ENCODE data around the gene PTPRD.

DNA sequence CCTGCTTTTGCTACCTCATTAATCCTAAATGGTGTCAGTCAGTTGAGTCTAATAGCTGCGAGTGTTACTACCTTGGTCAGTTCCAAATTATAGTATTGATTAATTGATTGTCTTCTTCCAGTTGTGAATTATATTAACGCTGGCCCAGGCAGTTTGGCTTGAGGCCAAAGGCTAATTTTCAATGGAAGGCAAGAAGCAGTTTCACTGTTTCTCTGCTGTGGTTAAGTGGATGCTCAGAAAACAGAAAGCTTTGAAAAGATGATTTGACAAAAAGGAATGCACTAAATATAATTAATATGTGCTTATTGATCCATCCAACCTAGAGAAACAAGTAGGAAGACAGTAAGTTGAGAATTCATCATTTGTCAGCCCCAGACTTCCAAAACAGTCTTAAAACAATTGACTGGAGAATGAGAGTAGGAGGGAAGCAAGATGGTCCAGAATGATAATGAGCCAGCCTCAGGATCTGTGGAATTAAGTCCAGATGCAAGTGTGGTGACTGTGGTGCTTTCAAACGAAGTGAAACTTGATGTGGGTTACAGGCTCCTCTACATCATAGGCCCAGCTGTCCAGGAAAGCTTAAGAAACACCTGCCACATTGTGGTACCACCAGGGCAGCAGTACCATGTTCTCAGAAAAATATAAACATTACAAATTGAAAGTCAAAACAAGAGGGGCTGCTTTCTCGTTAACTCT lies 1442.2 kb downstream of the PTPRD start:
- TF ChIP-seq, protein P1, sequence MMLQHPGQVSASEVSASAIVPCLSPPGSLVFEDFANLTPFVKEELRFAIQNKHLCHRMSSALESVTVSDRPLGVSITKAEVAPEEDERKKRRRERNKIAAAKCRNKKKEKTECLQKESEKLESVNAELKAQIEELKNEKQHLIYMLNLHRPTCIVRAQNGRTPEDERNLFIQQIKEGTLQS (IDR thresholded peaks at IDR 0.05) = no peak
- TF ChIP-seq, protein P2, sequence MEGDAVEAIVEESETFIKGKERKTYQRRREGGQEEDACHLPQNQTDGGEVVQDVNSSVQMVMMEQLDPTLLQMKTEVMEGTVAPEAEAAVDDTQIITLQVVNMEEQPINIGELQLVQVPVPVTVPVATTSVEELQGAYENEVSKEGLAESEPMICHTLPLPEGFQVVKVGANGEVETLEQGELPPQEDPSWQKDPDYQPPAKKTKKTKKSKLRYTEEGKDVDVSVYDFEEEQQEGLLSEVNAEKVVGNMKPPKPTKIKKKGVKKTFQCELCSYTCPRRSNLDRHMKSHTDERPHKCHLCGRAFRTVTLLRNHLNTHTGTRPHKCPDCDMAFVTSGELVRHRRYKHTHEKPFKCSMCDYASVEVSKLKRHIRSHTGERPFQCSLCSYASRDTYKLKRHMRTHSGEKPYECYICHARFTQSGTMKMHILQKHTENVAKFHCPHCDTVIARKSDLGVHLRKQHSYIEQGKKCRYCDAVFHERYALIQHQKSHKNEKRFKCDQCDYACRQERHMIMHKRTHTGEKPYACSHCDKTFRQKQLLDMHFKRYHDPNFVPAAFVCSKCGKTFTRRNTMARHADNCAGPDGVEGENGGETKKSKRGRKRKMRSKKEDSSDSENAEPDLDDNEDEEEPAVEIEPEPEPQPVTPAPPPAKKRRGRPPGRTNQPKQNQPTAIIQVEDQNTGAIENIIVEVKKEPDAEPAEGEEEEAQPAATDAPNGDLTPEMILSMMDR (IDR thresholded peaks at IDR 0.05 in 2 of 3, conservative IDR thresholded peaks at IDR 0.05 in 1 of 3; ENCODE audit: borderline replicate concordance in 1 of 3, insufficient read depth in 1 of 3, low read depth in 2 of 3, low read length in 2 of 3) = no peak
- TF ChIP-seq SRF (IDR thresholded peaks at IDR 0.05; ENCODE audit: low read depth) (no peak), EZH2phosphoT487 (IDR thresholded peaks at IDR 0.05; ENCODE audit: borderline replicate concordance) (no peak), SIN3A (IDR thresholded peaks at IDR 0.05; ENCODE audit: low read depth) (no peak), EZH2 (IDR thresholded peaks at IDR 0.05) (no peak), CBX3 (IDR thresholded peaks at IDR 0.05; ENCODE audit: low read depth) (no peak), MAX (IDR thresholded peaks at IDR 0.05) (no peak)
- TF ChIP-seq, protein P3, sequence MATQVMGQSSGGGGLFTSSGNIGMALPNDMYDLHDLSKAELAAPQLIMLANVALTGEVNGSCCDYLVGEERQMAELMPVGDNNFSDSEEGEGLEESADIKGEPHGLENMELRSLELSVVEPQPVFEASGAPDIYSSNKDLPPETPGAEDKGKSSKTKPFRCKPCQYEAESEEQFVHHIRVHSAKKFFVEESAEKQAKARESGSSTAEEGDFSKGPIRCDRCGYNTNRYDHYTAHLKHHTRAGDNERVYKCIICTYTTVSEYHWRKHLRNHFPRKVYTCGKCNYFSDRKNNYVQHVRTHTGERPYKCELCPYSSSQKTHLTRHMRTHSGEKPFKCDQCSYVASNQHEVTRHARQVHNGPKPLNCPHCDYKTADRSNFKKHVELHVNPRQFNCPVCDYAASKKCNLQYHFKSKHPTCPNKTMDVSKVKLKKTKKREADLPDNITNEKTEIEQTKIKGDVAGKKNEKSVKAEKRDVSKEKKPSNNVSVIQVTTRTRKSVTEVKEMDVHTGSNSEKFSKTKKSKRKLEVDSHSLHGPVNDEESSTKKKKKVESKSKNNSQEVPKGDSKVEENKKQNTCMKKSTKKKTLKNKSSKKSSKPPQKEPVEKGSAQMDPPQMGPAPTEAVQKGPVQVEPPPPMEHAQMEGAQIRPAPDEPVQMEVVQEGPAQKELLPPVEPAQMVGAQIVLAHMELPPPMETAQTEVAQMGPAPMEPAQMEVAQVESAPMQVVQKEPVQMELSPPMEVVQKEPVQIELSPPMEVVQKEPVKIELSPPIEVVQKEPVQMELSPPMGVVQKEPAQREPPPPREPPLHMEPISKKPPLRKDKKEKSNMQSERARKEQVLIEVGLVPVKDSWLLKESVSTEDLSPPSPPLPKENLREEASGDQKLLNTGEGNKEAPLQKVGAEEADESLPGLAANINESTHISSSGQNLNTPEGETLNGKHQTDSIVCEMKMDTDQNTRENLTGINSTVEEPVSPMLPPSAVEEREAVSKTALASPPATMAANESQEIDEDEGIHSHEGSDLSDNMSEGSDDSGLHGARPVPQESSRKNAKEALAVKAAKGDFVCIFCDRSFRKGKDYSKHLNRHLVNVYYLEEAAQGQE (IDR thresholded peaks at IDR 0.05; ENCODE audit: low read depth) = no peak
